HG03432 (cell line): Measurements from ENCODE around the gene ZEB2.
"Not testable (repeated sequence)": the region's sequence is repeated elsewhere in the genome, so short reads cannot be mapped to it uniquely, and the experiment has no call there.

ENCODE experiments used
- ATAC-seq: cut with Tn5 transposase; IDR thresholded peaks from one replicate; pipeline ENCODE4 v1.9.1; 2021; ENCODE audit warnings: mild to moderate bottlenecking, moderate library complexity; ENCODE audit not compliant: unreplicated experiment

The ZEB2 gene

GRCh38 chr2:144390424-144391020, 129.4 kb downstream of the ZEB2 start:
- no peak for ATAC-seq

GRCh38 chr2:144389930-144390311, 130.0 kb downstream of the ZEB2 start:
- no peak for ATAC-seq

- ATAC-seq: no peak
Measured at GRCh38 chr2:144389151-144389929, 130.6 kb downstream of the ZEB2 start.

GRCh38 chr2:144385381-144385780, 134.5 kb downstream of the ZEB2 start:
- ATAC-seq: no peak

GRCh38 chr2:144383571-144384100, 136.3 kb downstream of the ZEB2 start:
- ATAC-seq: no peak

GRCh38 chr2:144382849-144383248, 137.1 kb downstream of the ZEB2 start:
- ATAC-seq: peak; percentile 100

GRCh38 chr2:144381716-144382115, 138.2 kb downstream of the ZEB2 start:
- no peak for ATAC-seq

GRCh38 chr2:144379851-144380311, 140.0 kb downstream of the ZEB2 start:
- ATAC-seq: no peak

- no peak for ATAC-seq
Measured at GRCh38 chr2:144378551-144378950, 141.4 kb downstream of the ZEB2 start.

- no peak for ATAC-seq
Measured at GRCh38 chr2:144377914-144378313, 142.0 kb downstream of the ZEB2 start.

GRCh38 chr2:144376926-144377325, 143.0 kb downstream of the ZEB2 start:
- no peak for ATAC-seq

GRCh38 chr2:144376460-144376859, 143.5 kb downstream of the ZEB2 start:
- ATAC-seq: no peak

- peak; percentile 80 for ATAC-seq
Measured at GRCh38 chr2:144374163-144374661, 145.7 kb downstream of the ZEB2 start.

- ATAC-seq: no peak
Measured at GRCh38 chr2:144372410-144373080, 147.4 kb downstream of the ZEB2 start.

GRCh38 chr2:144370937-144371584, 148.9 kb downstream of the ZEB2 start:
- ATAC-seq: peak; percentile 29

- ATAC-seq: no peak
Measured at GRCh38 chr2:144369416-144369815, 150.5 kb downstream of the ZEB2 start.

GRCh38 chr2:144366825-144367429, 153.0 kb downstream of the ZEB2 start:
- ATAC-seq: no peak

- ATAC-seq: peak; percentile 92
Measured at GRCh38 chr2:144364944-144365738, 154.8 kb downstream of the ZEB2 start.

- not testable (repeated sequence) for ATAC-seq
Measured at GRCh38 chr2:144364247-144364646, 155.7 kb downstream of the ZEB2 start.

- ATAC-seq: no peak
Measured at GRCh38 chr2:144362401-144362800, 157.5 kb downstream of the ZEB2 start.
